Measurements from ENCODE around the gene SVOPL.
"Not testable (repeated sequence)": the region's sequence is repeated elsewhere in the genome, so short reads cannot be mapped to it uniquely, and the experiment has no call there.

The SVOPL gene

DNA sequence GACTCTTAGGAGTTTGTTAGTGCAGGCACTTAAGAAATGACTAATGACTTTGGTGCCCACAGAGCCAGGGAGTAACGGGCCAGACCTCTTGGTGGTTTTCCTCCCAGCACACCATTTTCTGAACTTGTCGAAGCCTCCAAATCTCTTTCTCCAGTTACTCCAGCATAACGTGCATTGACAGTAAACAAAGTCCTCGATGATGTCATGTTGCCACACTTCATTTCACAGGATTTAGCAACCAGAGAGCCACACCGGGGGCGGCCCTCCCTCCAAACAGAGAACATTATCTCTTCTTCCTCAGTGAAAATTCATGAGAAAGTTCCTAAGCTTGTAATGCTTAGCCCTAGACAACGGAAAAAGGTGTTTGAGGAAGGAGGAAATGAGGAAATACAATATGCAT lies 4.0 kb upstream of the SVOPL start:
- no peak for DNase-seq (ENCODE audit: extremely low spot score)
- CTCF ChIA-PET = interaction anchor here (0.6 to 0.7 kb wide), 2 partner anchors 17 to 31 kb away, joined by 4 to 7 read pairs; no protein-coding TSS in a partner anchor

DNA sequence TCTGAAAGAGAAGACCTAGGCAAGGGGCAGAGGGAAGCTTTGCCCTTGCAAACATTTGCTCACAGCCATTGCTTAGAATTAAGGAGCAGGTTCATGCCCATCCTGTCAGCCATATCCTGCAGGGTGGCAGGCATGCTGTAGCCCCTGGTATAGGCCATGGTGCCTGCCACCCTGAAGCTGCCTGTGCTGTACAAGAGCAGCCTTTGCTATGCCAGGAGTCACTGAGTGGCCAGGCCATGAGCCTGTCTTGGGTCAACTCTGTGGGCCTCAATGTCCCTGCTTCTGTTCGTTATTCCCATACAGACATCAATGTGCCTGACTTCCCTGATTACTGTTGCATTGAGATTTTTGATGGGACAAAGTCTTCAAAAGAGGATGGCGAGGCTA lies 368 bp upstream of the SVOPL start:
- no peak for DNase-seq (ENCODE audit: extremely low spot score)
- TF ChIP-seq BHLHE40 (IDR thresholded peaks at IDR 0.05; ENCODE audit: borderline replicate concordance) (no peak), CTBP1 (IDR thresholded peaks at IDR 0.05; ENCODE audit: borderline replicate concordance) (no peak), SP1 (IDR thresholded peaks at IDR 0.05) (no peak), ELF4 (IDR thresholded peaks at IDR 0.05) (no peak), FOXK2 (IDR thresholded peaks at IDR 0.05) (no peak), L3MBTL2 (conservative IDR thresholded peaks at IDR 0.05) (no peak), ARNT (IDR thresholded peaks at IDR 0.05) (no peak), FOXA1 (IDR thresholded peaks at IDR 0.05) (no peak), LEF1 (IDR thresholded peaks at IDR 0.05; ENCODE audit: borderline replicate concordance) (no peak)
- TF ChIP-seq, protein P1, sequence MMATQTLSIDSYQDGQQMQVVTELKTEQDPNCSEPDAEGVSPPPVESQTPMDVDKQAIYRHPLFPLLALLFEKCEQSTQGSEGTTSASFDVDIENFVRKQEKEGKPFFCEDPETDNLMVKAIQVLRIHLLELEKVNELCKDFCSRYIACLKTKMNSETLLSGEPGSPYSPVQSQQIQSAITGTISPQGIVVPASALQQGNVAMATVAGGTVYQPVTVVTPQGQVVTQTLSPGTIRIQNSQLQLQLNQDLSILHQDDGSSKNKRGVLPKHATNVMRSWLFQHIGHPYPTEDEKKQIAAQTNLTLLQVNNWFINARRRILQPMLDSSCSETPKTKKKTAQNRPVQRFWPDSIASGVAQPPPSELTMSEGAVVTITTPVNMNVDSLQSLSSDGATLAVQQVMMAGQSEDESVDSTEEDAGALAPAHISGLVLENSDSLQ (IDR thresholded peaks at IDR 0.05) = no peak
- ChIA-PET POLR2A (no interaction called here), CTCF (no interaction called here)

More for the DNA sequence above, 4.0 kb upstream of the SVOPL start:
- TF ChIP-seq ELF4 (IDR thresholded peaks at IDR 0.05) (no peak), SP1 (IDR thresholded peaks at IDR 0.05) (no peak), SUZ12 (IDR thresholded peaks at IDR 0.05) (no peak), TARDBP (IDR thresholded peaks at IDR 0.05) (no peak), LEF1 (IDR thresholded peaks at IDR 0.05; ENCODE audit: borderline replicate concordance) (no peak), HDGF (IDR thresholded peaks at IDR 0.05; ENCODE audit: borderline replicate concordance) (no peak), CTBP1 (IDR thresholded peaks at IDR 0.05; ENCODE audit: borderline replicate concordance) (no peak), NFRKB (IDR thresholded peaks at IDR 0.05) (no peak), BHLHE40 (IDR thresholded peaks at IDR 0.05; ENCODE audit: borderline replicate concordance) (no peak), FOXM1 (IDR thresholded peaks at IDR 0.05; ENCODE audit: borderline replicate concordance) (no peak), ZNF384 (IDR thresholded peaks at IDR 0.05) (no peak), FOXK2 (IDR thresholded peaks at IDR 0.05) (no peak), ARNT (IDR thresholded peaks at IDR 0.05) (no peak), FOXA1 (IDR thresholded peaks at IDR 0.05) (no peak), L3MBTL2 (conservative IDR thresholded peaks at IDR 0.05) (no peak)
- TF ChIP-seq, protein P1 (IDR thresholded peaks at IDR 0.05) = no peak
- POLR2A ChIA-PET = interaction anchor here (1.3 kb wide), 1 partner anchor 17 kb away, joined by 6 read pairs; no protein-coding TSS in a partner anchor

DNA sequence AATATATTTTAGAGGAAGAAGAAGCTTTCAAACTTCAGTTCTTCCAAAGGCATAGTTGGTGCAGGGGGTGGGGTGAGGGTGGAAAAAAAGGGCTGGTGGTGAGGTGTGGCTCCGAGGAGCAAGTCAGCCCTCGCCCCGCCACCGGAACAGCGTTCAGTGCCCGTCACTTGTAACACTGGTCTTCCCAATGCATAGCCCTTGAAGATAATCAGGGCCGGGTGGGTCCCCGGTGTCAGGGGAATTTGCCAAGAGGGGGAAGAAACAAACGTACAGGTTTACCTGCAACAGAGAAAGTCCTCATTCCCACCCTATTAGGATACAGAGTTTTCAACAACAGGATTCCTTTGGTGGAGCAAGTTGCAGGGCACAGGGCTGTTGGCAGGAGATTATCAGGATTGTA lies 1.5 kb downstream of the SVOPL start:
- ChIA-PET POLR2A (no interaction called here), CTCF (no interaction called here)
- TF ChIP-seq NFRKB (IDR thresholded peaks at IDR 0.05) = no peak
- no peak for TF ChIP-seq TARDBP (IDR thresholded peaks at IDR 0.05)
- no peak for TF ChIP-seq LEF1 (IDR thresholded peaks at IDR 0.05; ENCODE audit: borderline replicate concordance)
- no peak for TF ChIP-seq SUZ12 (IDR thresholded peaks at IDR 0.05)
- TF ChIP-seq ZNF384 (IDR thresholded peaks at IDR 0.05) = no peak
- TF ChIP-seq, protein P1 (IDR thresholded peaks at IDR 0.05) = no peak
- TF ChIP-seq FOXA1 (IDR thresholded peaks at IDR 0.05) = no peak
- TF ChIP-seq CTBP1 (IDR thresholded peaks at IDR 0.05; ENCODE audit: borderline replicate concordance) = no peak
- no peak for TF ChIP-seq HDGF (IDR thresholded peaks at IDR 0.05; ENCODE audit: borderline replicate concordance)
- no peak for DNase-seq (ENCODE audit: extremely low spot score)

DNA sequence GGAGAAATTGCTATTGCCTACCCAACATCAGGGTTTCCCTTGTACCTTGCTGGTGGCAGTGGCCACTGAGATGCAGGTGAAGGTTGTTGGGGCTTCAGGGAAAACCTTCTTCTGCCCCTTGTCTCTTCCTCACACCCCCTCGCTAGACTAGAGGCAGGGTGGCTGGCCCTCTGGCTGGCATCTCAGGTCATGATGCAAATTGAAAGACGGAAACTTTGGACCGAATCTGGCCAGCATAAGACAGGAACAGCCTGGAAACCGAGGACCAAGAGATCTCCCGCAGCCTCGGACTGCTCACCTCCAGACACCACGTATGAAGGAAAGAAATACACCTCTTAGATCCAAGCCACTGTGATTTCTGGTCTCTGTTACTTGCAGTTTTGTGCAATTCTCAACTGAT lies 2.9 kb downstream of the SVOPL start:
- POLR2A ChIA-PET = no interaction called here
- CTCF ChIA-PET = no interaction called here
- no peak for DNase-seq (ENCODE audit: extremely low spot score)
- no peak for TF ChIP-seq SP1 (IDR thresholded peaks at IDR 0.05)
- TF ChIP-seq LEF1 (IDR thresholded peaks at IDR 0.05; ENCODE audit: borderline replicate concordance) = no peak
- TF ChIP-seq ZNF384 (IDR thresholded peaks at IDR 0.05) = no peak
- TF ChIP-seq, protein P1 (IDR thresholded peaks at IDR 0.05) = no peak
- no peak for TF ChIP-seq TARDBP (IDR thresholded peaks at IDR 0.05)
- no peak for TF ChIP-seq ARNT (IDR thresholded peaks at IDR 0.05)
- TF ChIP-seq BHLHE40 (IDR thresholded peaks at IDR 0.05; ENCODE audit: borderline replicate concordance) = no peak
- no peak for TF ChIP-seq SUZ12 (IDR thresholded peaks at IDR 0.05)
- no peak for TF ChIP-seq ELF4 (IDR thresholded peaks at IDR 0.05)
- TF ChIP-seq FOXM1 (IDR thresholded peaks at IDR 0.05; ENCODE audit: borderline replicate concordance) = no peak
- no peak for TF ChIP-seq CTBP1 (IDR thresholded peaks at IDR 0.05; ENCODE audit: borderline replicate concordance)
- TF ChIP-seq FOXK2 (IDR thresholded peaks at IDR 0.05) = no peak
- no peak for TF ChIP-seq FOXA1 (IDR thresholded peaks at IDR 0.05)
- no peak for TF ChIP-seq HDGF (IDR thresholded peaks at IDR 0.05; ENCODE audit: borderline replicate concordance)

DNA sequence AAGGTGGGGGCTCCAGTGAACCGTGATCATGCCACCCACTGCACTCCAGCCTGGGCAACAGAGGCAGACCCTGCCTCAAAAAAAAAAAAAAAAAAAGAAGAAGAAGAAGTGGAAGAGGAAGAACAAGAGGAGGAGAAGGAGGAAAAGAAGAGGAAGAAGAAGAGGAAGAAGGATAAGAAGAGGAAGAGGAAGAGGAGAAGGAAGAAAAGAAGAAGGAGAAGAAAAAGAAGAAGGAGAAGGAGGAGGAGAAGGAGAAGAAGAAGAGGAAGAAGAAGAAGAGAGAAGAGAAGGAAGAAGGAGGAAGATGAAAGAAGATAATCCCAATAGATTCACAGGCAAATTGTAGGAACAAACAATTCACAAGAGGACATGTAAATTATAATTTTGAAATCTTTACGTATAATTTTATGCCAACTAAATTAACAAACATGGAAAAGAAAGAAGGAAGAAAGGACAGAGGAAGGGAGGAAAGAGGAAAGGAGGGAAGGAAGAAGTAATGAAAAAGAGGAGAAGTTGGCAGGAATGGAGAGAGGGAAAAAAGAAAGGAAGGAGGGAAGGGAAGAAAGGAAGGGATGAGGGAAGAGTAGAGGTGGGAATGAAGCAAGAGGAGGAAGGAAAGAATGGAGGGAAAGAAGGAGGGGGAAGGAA lies 3.5 kb downstream of the SVOPL start:
- TF ChIP-seq BHLHE40 (IDR thresholded peaks at IDR 0.05; ENCODE audit: borderline replicate concordance) (no peak), HDGF (IDR thresholded peaks at IDR 0.05; ENCODE audit: borderline replicate concordance) (no peak), NFRKB (IDR thresholded peaks at IDR 0.05) (no peak), ZNF384 (IDR thresholded peaks at IDR 0.05) (no peak), LEF1 (IDR thresholded peaks at IDR 0.05; ENCODE audit: borderline replicate concordance) (no peak), FOXM1 (IDR thresholded peaks at IDR 0.05; ENCODE audit: borderline replicate concordance) (no peak), L3MBTL2 (conservative IDR thresholded peaks at IDR 0.05) (no peak), FOXA1 (IDR thresholded peaks at IDR 0.05) (no peak), ARNT (IDR thresholded peaks at IDR 0.05) (no peak), CTBP1 (IDR thresholded peaks at IDR 0.05; ENCODE audit: borderline replicate concordance) (no peak), ELF4 (IDR thresholded peaks at IDR 0.05) (no peak), SP1 (IDR thresholded peaks at IDR 0.05) (no peak), TARDBP (IDR thresholded peaks at IDR 0.05) (no peak), SUZ12 (IDR thresholded peaks at IDR 0.05) (no peak)
- TF ChIP-seq, protein P1 (IDR thresholded peaks at IDR 0.05) = no peak
- ChIA-PET CTCF (no interaction called here), POLR2A (no interaction called here)
- DNase-seq (ENCODE audit: extremely low spot score) = no peak

DNA sequence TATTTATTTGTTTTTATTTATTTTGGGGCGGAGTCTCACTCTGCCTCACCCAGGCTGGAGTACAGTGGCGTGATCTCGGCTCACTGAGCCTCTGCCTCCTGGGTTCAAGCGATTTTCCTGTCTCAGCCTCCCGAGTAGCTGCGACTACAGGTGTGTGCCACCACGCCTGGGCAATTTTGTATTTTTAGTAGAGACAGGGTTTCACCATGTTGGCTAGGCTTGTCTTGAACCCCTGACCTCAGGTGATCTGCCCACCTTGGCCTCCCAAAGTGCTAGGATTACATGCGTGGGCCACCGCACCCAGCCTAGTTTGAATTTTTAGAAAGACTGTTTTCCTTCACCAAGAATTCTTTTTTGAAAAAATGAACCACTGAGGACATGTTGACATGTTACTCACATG lies 5.4 kb downstream of the SVOPL start:
- CTCF ChIA-PET; DNase-seq (ENCODE audit: extremely low spot score); POLR2A ChIA-PET: not testable (repeated sequence)

Measured in HEK293T (cell line).